Lung (tissue), 12 donors: Measurements from ENCODE around the gene WFS1. TPM values are rescaled to one million over a fixed set of nuclear protein-coding genes. Genes with fewer than 3 reads are reported as not detected.

Experiments
- ATAC-seq: fragments of 200-7000 bp; cut with Tn5 transposase; one replicate; pipeline ENCODE4 v1.9.1; 2020; ENCODE audit warnings: moderate number of reproducible peaks; ENCODE audit not compliant: insufficient read depth, low FRiP score
- DNase-seq, 3 donors: peaks; one replicate each; pipeline ENCODE4 v3.0.0-alpha.2; 2013 to 2017
- H3K27ac ChIP-seq, 2 donors: one replicate each; pipeline ENCODE4 v1.5.1; 2013; ENCODE audit warnings: mild to moderate bottlenecking in 2 of 2, moderate library complexity in 2 of 2, control low read depth in 1 of 2, inconsistent platforms in 1 of 2, low read depth in 1 of 2, low read length in 1 of 2
- H3K27me3 ChIP-seq, 3 donors: one replicate each; pipeline ENCODE4 v1.5.1; 2013; ENCODE audit warnings: low read length in 2 of 3; ENCODE audit not compliant: control insufficient read depth in 3 of 3, insufficient read depth in 3 of 3
- H3K36me3 ChIP-seq, 4 donors: one replicate each; pipeline ENCODE4 v1.5.1; 2013; ENCODE audit warnings: low read length in 4 of 4, mild to moderate bottlenecking in 1 of 4, moderate library complexity in 1 of 4; ENCODE audit not compliant: control insufficient read depth in 4 of 4, insufficient read depth in 4 of 4
- H3K4me1 ChIP-seq, 5 donors: one replicate each; pipeline ENCODE4 v1.5.1; 2013; ENCODE audit warnings: low read length in 5 of 5, mild to moderate bottlenecking in 2 of 5, moderate library complexity in 1 of 5; ENCODE audit not compliant: control insufficient read depth in 5 of 5, insufficient read depth in 5 of 5
- H3K4me3 ChIP-seq: one replicate; pipeline ENCODE4 v1.5.1; 2013; ENCODE audit warnings: mild to moderate bottlenecking, control low read depth, moderate library complexity
- H3K9ac ChIP-seq, 2 donors: one replicate each; pipeline ENCODE4 v1.5.1; 2013; ENCODE audit warnings: low read length in 2 of 2, control low read depth in 1 of 2; ENCODE audit not compliant: insufficient read depth in 1 of 2
- H3K9me3 ChIP-seq, 4 donors: one replicate each; pipeline ENCODE4 v1.5.1; 2013; ENCODE audit warnings: low read length in 3 of 4, mild to moderate bottlenecking in 1 of 4, moderate library complexity in 1 of 4; ENCODE audit not compliant: control insufficient read depth in 4 of 4, insufficient read depth in 3 of 4
- CTCF ChIP-seq: IDR thresholded peaks from 2 replicates; pipeline ENCODE4 v1.5.1; 2012; ENCODE audit warnings: mild to moderate bottlenecking; ENCODE audit errors: control extremely low read depth, extremely low read depth
- WGBS, 2 donors: extraction: QIAGEN DNeasy Blood & Tissue Kit; methylation state at CpG; one replicate each; pipeline ENCODE4 v1.1.7; 2013; 5-methylcytosine and 5-hydroxymethylcytosine counted together
- polyA plus RNA-seq, 2 donors: library from polyadenylated mRNA; stranded (reverse); fragments of 200-250 nt; gene quantifications; one replicate each; pipeline ENCODE4 v1.2.1, GENCODE V29; 2013
- total RNA-seq, 2 donors: library from RNA; depleted of rRNA in 1 of 2; stranded (reverse); fragments of >200 nt in 1 of 2; gene quantifications; one replicate each; pipeline ENCODE4 v1.2.1, GENCODE V29; 2014 to 2021
- donor health status: control.
- donor health status: control.
- donor health status: Bipolar disorder and iron deficiency.
- donor health status: healthy.
- donor health status: DM: yes; HTN: yes; CAD: no.

Gene WFS1
- total and polyA plus RNA-seq, 4 donors: 26.5 to 76.0 (median 30.2) TPM

- DNase-seq: no peak
- ATAC-seq: no peak
- no peaks in the 10 kb centered on the region for H3K36me3 ChIP-seq
These were observed 72.0 kb downstream of the WFS1 start for GRCh38 chr4:6341696-6342095.

GRCh38 chr4:6342530-6343293 is 73.1 kb downstream of the WFS1 start:
- no peak for TF ChIP-seq CTCF
- Histone ChIP-seq H3K9ac (no peak overlapping the region), H3K36me3 (no peaks in the 10 kb centered on the region), H3K4me3 (no peak overlapping the region), H3K27ac (no peak overlapping the region), H3K9me3 (peaks cover 0 to 10% (median 0%) of the 10 kb centered on the region in 4 donors), H3K27me3 (peaks cover 0 to 18% (median 6%) of the 10 kb centered on the region in 3 donors), H3K4me1 (no peaks in the 10 kb centered on the region)
- DNase-seq (peak; percentile 49 to 72 (median 64)), ATAC-seq (no peak)
- 61 to 64% methylated on average over 23 of the region's 23 CpGs for WGBS, 2 donors

More at GRCh38 chr4:6341696-6342095, 72.0 kb downstream of the WFS1 start:
- H3K27me3 ChIP-seq: peaks cover 0 to 19% (median 7%) of the 10 kb centered on the region in 3 donors
- no peak overlapping the region for H3K4me3 ChIP-seq
- H3K9me3 ChIP-seq: peaks cover 0 to 10% (median 0%) of the 10 kb centered on the region in 4 donors
- no peak overlapping the region for H3K27ac ChIP-seq
- TF ChIP-seq CTCF: no peak
- no peaks in the 10 kb centered on the region for H3K4me1 ChIP-seq
- H3K9ac ChIP-seq: no peak overlapping the region
- 71 to 75% methylated on average over 6 of the region's 6 CpGs for WGBS, 2 donors

- DNase-seq (no peak), ATAC-seq (no peak)
- Histone ChIP-seq H3K9me3 (peaks cover 0 to 10% (median 0%) of the 10 kb centered on the region in 4 donors), H3K27me3 (peaks cover 0 to 6% (median 2%) of the 10 kb centered on the region in 3 donors), H3K4me3 (no peak overlapping the region), H3K27ac (no peak overlapping the region), H3K4me1 (no peaks in the 10 kb centered on the region), H3K36me3 (no peaks in the 10 kb centered on the region), H3K9ac (no peak overlapping the region)
- TF ChIP-seq CTCF: no peak
- 72 to 80% methylated on average over 11 of the region's 11 CpGs for WGBS, 2 donors
These were observed 74.3 kb downstream of the WFS1 start for GRCh38 chr4:6343939-6344408.
